HCT116 (cell line): ENCODE data around the gene TSC22D1. TPM values are rescaled to one million over a fixed set of nuclear protein-coding genes. Genes with fewer than 3 reads are reported as not detected.

ENCODE experiments used
- ATAC-seq: fragments of 200-7000 bp; cut with Tn5 transposase; 2 replicates; pipeline ENCODE4 v1.9.1; 2020; ENCODE audit warnings: mild to moderate bottlenecking, moderate library complexity
- BruUV-seq: library from RNA; stranded (reverse); fragments of 400-500 nt; replicated peaks from 2 replicates; lab custom pipeline; 2021; lab: Mats Ljungman, UMichigan
- CTCF ChIA-PET: fragments of 300-600 bp; sonication (Branson Sonifier 250); formaldehyde crosslinking; loops from one replicate; lab custom pipeline; 2021; ENCODE audit warnings: antibody characterized with exemption; lab: Charles Lee
- POLR2A ChIA-PET: fragments of 300-600, 350-600 bp; sonication (Branson Sonifier 250); formaldehyde crosslinking; loops from one replicate; lab custom pipeline; 2021; ENCODE audit warnings: antibody characterized with exemption; lab: Charles Lee
- RAD21 ChIA-PET, 2 experiments: fragments of 300-600 bp; sonication (Branson Sonifier 250); formaldehyde crosslinking; loops; one replicate each; lab custom pipeline; 2023; ENCODE audit warnings: low total read pairs in 2 of 2; ENCODE audit not compliant: uncharacterized antibody in 2 of 2, unreplicated experiment in 2 of 2, low non-redundant PET in 1 of 2; lab: Charles Lee
- DNase-seq: peaks from one replicate; pipeline ENCODE4 v3.0.0-alpha.2; 2010; ENCODE audit warnings: low read depth, low spot score
- H2AFZ ChIP-seq: fragments of 200-600 bp; shearing (Covaris generic), sonication (generic); 2 replicates; pipeline ENCODE4 v1.6.1; 2017; ENCODE audit warnings: low read depth, mixed run types, mixed read lengths, antibody characterized with exemption, low read length; ENCODE audit not compliant: poor library complexity, severe bottlenecking
- H3K27ac ChIP-seq: 2 replicates; pipeline ENCODE4 v1.5.1; 2012; ENCODE audit warnings: low read depth, low read length
- H3K27me3 ChIP-seq: fragments of 200-600 bp; sonication (generic); 2 replicates; pipeline ENCODE4 v1.6.1; 2016; ENCODE audit warnings: mixed run types, low read length, mixed read lengths; ENCODE audit not compliant: insufficient read depth
- H3K36me3 ChIP-seq, 2 experiments: fragments of 200-500 bp in 1 of 2; fragments of 200-600 bp in 1 of 2; sonication (Bioruptor generic) in 1 of 2; sonication (generic) in 1 of 2; 2 replicates each; pipeline versions ENCODE4 v1.5.1 to v1.6.1; 2014 to 2016; ENCODE audit warnings: low read length in 2 of 2, inconsistent platforms in 1 of 2, mixed read lengths in 1 of 2, mixed run types in 1 of 2; ENCODE audit not compliant: insufficient read depth in 2 of 2, control insufficient read depth in 1 of 2
- H3K4me1 ChIP-seq, 2 experiments: fragments of 200-600 bp in 1 of 2; sonication (generic) in 1 of 2; 2 replicates each; pipeline versions ENCODE4 v1.5.1 to v1.6.1; 2012 to 2017; ENCODE audit warnings: low read length in 2 of 2, inconsistent platforms in 1 of 2, mild to moderate bottlenecking in 1 of 2, mixed read lengths in 1 of 2, mixed run types in 1 of 2, moderate library complexity in 1 of 2; ENCODE audit not compliant: insufficient read depth in 2 of 2, control insufficient read depth in 1 of 2
- H3K4me2 ChIP-seq: fragments of 200-600 bp; sonication (generic); 2 replicates; pipeline ENCODE4 v1.6.1; 2017; ENCODE audit warnings: mixed run types, low read length, mixed read lengths
- H3K4me3 ChIP-seq, 2 experiments: fragments of 200-600 bp in 1 of 2; sonication (generic) in 1 of 2; replicated peaks in 1 of 2; 2 replicates each; pipeline ENCODE4 v1.5.1; 2011 to 2016; ENCODE audit warnings: low read length in 2 of 2, control low read depth in 1 of 2, low read depth in 1 of 2, mild to moderate bottlenecking in 1 of 2, mixed read lengths in 1 of 2, mixed run types in 1 of 2
- H3K79me2 ChIP-seq: fragments of 200-600 bp; sonication (generic); 2 replicates; pipeline ENCODE4 v1.6.1; 2017; ENCODE audit warnings: mild to moderate bottlenecking, mixed run types, low read length, moderate library complexity, mixed read lengths; ENCODE audit not compliant: insufficient read depth
- H3K9ac ChIP-seq: fragments of 200-600 bp; sonication (generic); 2 replicates; pipeline ENCODE4 v1.6.1; 2016; ENCODE audit warnings: low read length, mixed read lengths
- H3K9me2 ChIP-seq: fragments of 200-600 bp; sonication (generic), shearing (Covaris generic); 2 replicates; pipeline ENCODE4 v1.6.1; 2017; ENCODE audit warnings: mixed run types, mild to moderate bottlenecking, moderate library complexity; ENCODE audit not compliant: insufficient read depth
- H3K9me3 ChIP-seq, 2 experiments: fragments of 200-500 bp in 1 of 2; fragments of 200-600 bp in 1 of 2; sonication (Bioruptor generic) in 1 of 2; sonication (generic) in 1 of 2; 2 replicates each; pipeline ENCODE4 v1.6.1; 2014 to 2017; ENCODE audit warnings: low read length in 2 of 2, mixed read lengths in 2 of 2, inconsistent platforms in 1 of 2, low read depth in 1 of 2, mild to moderate bottlenecking in 1 of 2, mixed run types in 1 of 2, moderate library complexity in 1 of 2; ENCODE audit not compliant: control insufficient read depth in 1 of 2, insufficient read depth in 1 of 2
- H4K20me1 ChIP-seq: fragments of 200-600 bp; sonication (generic), shearing (Covaris generic); 2 replicates; pipeline ENCODE4 v1.6.1; 2017; ENCODE audit warnings: mixed run types, mild to moderate bottlenecking, moderate library complexity; ENCODE audit not compliant: insufficient read depth
- ATF3 ChIP-seq: IDR thresholded peaks from 2 replicates; pipeline ENCODE4 v1.6.1; 2012
- CBX3 ChIP-seq: IDR thresholded peaks from 2 replicates; pipeline ENCODE4 v1.6.1; 2012; ENCODE audit warnings: low read depth
- EGR1 ChIP-seq: IDR thresholded peaks from 2 replicates; pipeline ENCODE4 v1.6.1; 2012; ENCODE audit warnings: low read depth
- ELF1 ChIP-seq: IDR thresholded peaks from 2 replicates; pipeline ENCODE4 v1.6.1; 2012; ENCODE audit warnings: low read depth, borderline replicate concordance
- EZH2phosphoT487 ChIP-seq: fragments of 200-600 bp; IDR thresholded peaks from 2 replicates; pipeline ENCODE4 v1.6.1; 2018; ENCODE audit warnings: antibody characterized with exemption, borderline replicate concordance
- MAX ChIP-seq: IDR thresholded peaks from 2 replicates; pipeline ENCODE4 v1.6.1; 2012
- POLR2A ChIP-seq: IDR thresholded peaks from 2 replicates; pipeline ENCODE4 v1.7.0; 2011; ENCODE audit warnings: borderline replicate concordance; ENCODE audit not compliant: insufficient read depth, insufficient read length; ENCODE audit errors: extremely low read depth
- POLR2AphosphoS5 ChIP-seq: IDR thresholded peaks from 2 replicates; pipeline ENCODE4 v1.6.1; 2011; ENCODE audit warnings: mild to moderate bottlenecking, low read depth, low read length, moderate library complexity
- RAD21 ChIP-seq: IDR thresholded peaks from 2 replicates; pipeline ENCODE4 v1.6.1; 2012; ENCODE audit warnings: low read depth, mild to moderate bottlenecking
- SIN3A ChIP-seq: IDR thresholded peaks from 2 replicates; pipeline ENCODE4 v1.6.1; 2012; ENCODE audit warnings: low read depth
- SP1 ChIP-seq: IDR thresholded peaks from 2 replicates; pipeline ENCODE4 v1.6.1; 2012; ENCODE audit warnings: low read depth
- SRF ChIP-seq: IDR thresholded peaks from 2 replicates; pipeline ENCODE4 v1.6.1; 2012; ENCODE audit warnings: low read depth
- TCF7L2 ChIP-seq: IDR thresholded peaks from 2 replicates; pipeline ENCODE4 v1.7.0; 2011; ENCODE audit warnings: borderline replicate concordance, inconsistent platforms; ENCODE audit not compliant: insufficient read depth, insufficient read length; ENCODE audit errors: extremely low read depth
- YY1 ChIP-seq: IDR thresholded peaks from 2 replicates; pipeline ENCODE4 v1.6.1; 2011; ENCODE audit warnings: low read length, low read depth, moderate library complexity, mild to moderate bottlenecking; ENCODE audit not compliant: insufficient replicate concordance; ENCODE audit errors: extremely low read depth
- ZFX ChIP-seq: fragments of 450-650 bp; IDR thresholded peaks from 2 replicates; pipeline ENCODE4 v1.6.1; 2017
- intact Hi-C: fragments of 100-400 bp; cut with micrococcal nuclease; formaldehyde crosslinking; loops from 2 replicates; pipeline ENCODE4 v1.10.0; 2022
- total RNA-seq: library from RNA; stranded (reverse); gene quantifications from one replicate; pipeline ENCODE4 v1.2.1, GENCODE V29; 2021; ENCODE audit not compliant: unreplicated experiment

The TSC22D1 gene
- total RNA-seq, 1 experiment from 2014 or later, result 268 TPM

DNA sequence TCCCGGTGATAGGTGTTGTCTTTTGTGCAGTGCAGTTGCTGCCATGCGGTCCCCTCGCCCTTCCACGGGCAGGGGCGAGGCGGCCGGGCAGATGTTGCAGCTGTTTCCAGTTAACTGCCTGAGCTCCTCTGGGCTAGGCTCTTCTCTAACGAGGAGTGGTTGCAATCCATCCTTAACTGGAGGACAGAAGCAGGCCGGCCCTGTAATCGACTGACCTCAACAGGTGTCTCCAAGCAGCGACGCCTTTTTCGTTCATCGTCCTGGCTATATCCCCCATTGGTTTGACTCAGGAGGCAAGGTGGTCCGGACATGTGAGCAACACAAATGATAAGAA is 1.9 kb upstream of the TSC22D1 start:
- intact Hi-C loops, result loop anchor here (5.0 kb wide), 1 partner anchor 239 kb away; no protein-coding TSS in a partner anchor
- H2AFZ ChIP-seq, result peak overlapping the region; percentile 23
- no peaks in the 10 kb centered on the region for H3K27me3 ChIP-seq
- H3K9ac ChIP-seq, result peak overlapping the region; percentile 85
- POLR2A ChIA-PET, result no interaction called here
- H3K4me1 ChIP-seq, result peaks cover 3 to 15% of the 10 kb centered on the region in 2 experiments; a peak in 3 of 4 replicates
- H3K4me2 ChIP-seq, result peak overlapping the region; percentile 93
- H3K4me3 ChIP-seq, result peak overlapping the region; percentile 73 to 88
- ATAC-seq (no peak), DNase-seq (no peak)
- H3K9me2 ChIP-seq, result no peaks in the 10 kb centered on the region
- no peaks in the 10 kb centered on the region for H4K20me1 ChIP-seq
- H3K9me3 ChIP-seq, result no peaks in the 10 kb centered on the region
- CTCF ChIA-PET, result no interaction called here
- TF ChIP-seq EZH2phosphoT487, result no peak
- RAD21 ChIA-PET, result interaction anchor here in 1 of 2 experiments (0.6 kb wide), 1 partner anchor 153 kb away, joined by 3 read pairs; no protein-coding TSS in a partner anchor
- peaks cover 8% of the 10 kb centered on the region; the same call in 1 of the 2 replicates for H3K79me2 ChIP-seq
- no TSS peak for BruUV-seq
- peaks cover 0 to 7% of the 10 kb centered on the region in 2 experiments; a peak in 1 of 4 replicates for H3K36me3 ChIP-seq
- peak overlapping the region; percentile 87 for H3K27ac ChIP-seq

- peak overlapping the region; percentile 61 for H2AFZ ChIP-seq
- ChIA-PET POLR2A (no interaction called here), CTCF (no interaction called here), RAD21 (interaction anchor here in 1 of 2 experiments (0.6 kb wide), 1 partner anchor 154 kb away, joined by 3 read pairs; no protein-coding TSS in a partner anchor)
- peaks cover 3 to 15% of the 10 kb centered on the region in 2 experiments; a peak in 3 of 4 replicates for H3K4me1 ChIP-seq
- H3K36me3 ChIP-seq, result peaks cover 0 to 7% of the 10 kb centered on the region in 2 experiments; a peak in 1 of 4 replicates
- TF ChIP-seq YY1, result peak; percentile 78
- no peak for TF ChIP-seq ELF1
- no peak for TF ChIP-seq ATF3
- TF ChIP-seq CBX3, result no peak
- TF ChIP-seq EGR1, result 0 out of 2 replicates have a peak, but pooled peaks have one; percentile 26
- TF ChIP-seq MAX, result peak; percentile 71; the same call in 1 of the 2 replicates
- peak; percentile 63 for TF ChIP-seq POLR2AphosphoS5
- TF ChIP-seq SRF, result no peak
- no peak for TF ChIP-seq RAD21
- TF ChIP-seq ZFX, result peak; percentile 11; the same call in 1 of the 2 replicates
- TF ChIP-seq POLR2A, result no peak
- TF ChIP-seq SIN3A, result no peak
- no peak for TF ChIP-seq TCF7L2
- TF ChIP-seq SP1, result no peak
- H3K9me2 ChIP-seq, result no peaks in the 10 kb centered on the region
- no peaks in the 10 kb centered on the region for H3K9me3 ChIP-seq
- no TSS peak for BruUV-seq
- peak overlapping the region; percentile 87 for H3K27ac ChIP-seq
- intact Hi-C loops, result loop anchor here (5.0 kb wide), 1 partner anchor 240 kb away; no protein-coding TSS in a partner anchor
- peak overlapping the region; percentile 85 for H3K9ac ChIP-seq
- peaks cover 8% of the 10 kb centered on the region; the same call in 1 of the 2 replicates for H3K79me2 ChIP-seq
- DNase-seq (peak; percentile 88), ATAC-seq (peak; percentile 89)
- no peaks in the 10 kb centered on the region for H4K20me1 ChIP-seq
- H3K4me2 ChIP-seq, result peak overlapping the region; percentile 93
- no peaks in the 10 kb centered on the region for H3K27me3 ChIP-seq
- peak overlapping the region; percentile 73 to 88 for H3K4me3 ChIP-seq
These were observed 1.3 kb upstream of the TSC22D1 start for GRCh38 chr13:44577236-44578066.
